IgD-negative memory B cell (primary cell): ENCODE results near the gene AKAIN1. TPM values are rescaled to one million over a fixed set of nuclear protein-coding genes. Genes with fewer than 3 reads are reported as not detected.

Experiments
- H3K27ac Mint-ChIP-seq, 3 donors: one replicate each; pipeline ENCODE4 v1.8.0; 2020 to 2022; ENCODE audit warnings: mild to moderate bottlenecking in 3 of 3, mixed read lengths in 3 of 3, moderate library complexity in 1 of 3
- H3K27me3 Mint-ChIP-seq: one replicate; pipeline ENCODE4 v1.8.0; 2021; ENCODE audit warnings: mixed read lengths
- H3K36me3 Mint-ChIP-seq: one replicate; pipeline ENCODE4 v1.8.0; 2020; ENCODE audit warnings: mild to moderate bottlenecking, mixed read lengths
- H3K4me1 Mint-ChIP-seq, 3 donors: one replicate each; pipeline ENCODE4 v1.8.0; 2020 to 2022; ENCODE audit warnings: mixed read lengths in 3 of 3, mild to moderate bottlenecking in 1 of 3
- H3K4me3 Mint-ChIP-seq, 4 donors: one replicate each; pipeline ENCODE4 v1.8.0; 2020 to 2022; ENCODE audit warnings: mild to moderate bottlenecking in 4 of 4, mixed read lengths in 4 of 4, moderate library complexity in 3 of 4
- H3K9me3 Mint-ChIP-seq, 3 donors: one replicate each; pipeline ENCODE4 v1.8.0; 2020 to 2021; ENCODE audit warnings: mixed read lengths in 3 of 3, mild to moderate bottlenecking in 1 of 3
- polyA plus RNA-seq: library from polyadenylated mRNA; unstranded; fragments of 300-500 nt; fragmentation: Illumina TruSeq; gene quantifications from one replicate; pipeline ENCODE4 v1.2.3, GENCODE V29; 2021

Gene AKAIN1
- not detected for polyA plus RNA-seq

GRCh38 chr18:5197032-5197434 is at the start of gene AKAIN1:
Gene AKAIN1 (minus strand): TSS chr18:5197257. CDS start chr18:5197053, 204 bp downstream.
- Mint-ChIP-seq H3K4me3 (peak within 1 kb of the TSS in 2 of 4 donors; percentile 8 to 77), H3K9me3 (peaks cover 0 to 4% (median 3%) of the 10 kb centered on the region in 3 donors), H3K36me3 (peaks cover 1% of the 10 kb centered on the region), H3K27ac (no peak within 1 kb of the TSS), H3K4me1 (peaks cover 0 to 5% (median 0%) of the 10 kb centered on the region in 3 donors), H3K27me3 (peaks cover 46% of the 10 kb centered on the region)

DNA sequence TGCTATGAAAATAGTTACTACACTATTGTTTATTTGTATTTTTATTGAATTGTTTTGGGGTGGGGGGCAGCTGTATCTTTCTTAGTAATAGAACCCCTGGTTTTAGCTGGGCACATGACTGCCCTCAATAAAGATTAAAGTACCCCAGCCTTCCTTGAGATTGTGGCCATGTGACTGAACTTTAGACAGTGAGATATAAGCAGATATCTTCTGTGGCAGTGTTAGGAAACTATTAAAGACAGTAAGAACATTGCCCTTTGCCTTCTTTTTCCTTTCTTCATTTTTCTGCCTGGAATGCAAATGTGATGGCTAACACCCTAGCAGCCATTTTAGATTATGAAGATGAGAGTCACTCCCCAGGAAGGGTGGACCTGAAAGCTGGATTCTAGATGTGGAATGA is 47.9 kb upstream of the AKAIN1 start:
- Mint-ChIP-seq H3K4me1 (peaks cover 12 to 14% (median 13%) of the 10 kb centered on the region in 3 donors), H3K27ac (peak overlapping the region in 1 of 3 donors; percentile 60), H3K36me3 (peaks cover 13% of the 10 kb centered on the region), H3K9me3 (peaks cover 0 to 5% (median 0%) of the 10 kb centered on the region in 3 donors), H3K4me3 (no peak overlapping the region), H3K27me3 (no peaks in the 10 kb centered on the region)

- Mint-ChIP-seq H3K9me3 (peaks cover 0 to 3% (median 0%) of the 10 kb centered on the region in 3 donors), H3K27me3 (no peaks in the 10 kb centered on the region), H3K27ac (peak overlapping the region in 1 of 3 donors; percentile 90), H3K4me3 (peak overlapping the region in 3 of 4 donors; percentile 54 to 92 (median 73)), H3K4me1 (peaks cover 21 to 30% (median 27%) of the 10 kb centered on the region in 3 donors), H3K36me3 (peaks cover 11% of the 10 kb centered on the region)
These were observed 42.4 kb upstream of the AKAIN1 start for GRCh38 chr18:5239447-5239846.

DNA sequence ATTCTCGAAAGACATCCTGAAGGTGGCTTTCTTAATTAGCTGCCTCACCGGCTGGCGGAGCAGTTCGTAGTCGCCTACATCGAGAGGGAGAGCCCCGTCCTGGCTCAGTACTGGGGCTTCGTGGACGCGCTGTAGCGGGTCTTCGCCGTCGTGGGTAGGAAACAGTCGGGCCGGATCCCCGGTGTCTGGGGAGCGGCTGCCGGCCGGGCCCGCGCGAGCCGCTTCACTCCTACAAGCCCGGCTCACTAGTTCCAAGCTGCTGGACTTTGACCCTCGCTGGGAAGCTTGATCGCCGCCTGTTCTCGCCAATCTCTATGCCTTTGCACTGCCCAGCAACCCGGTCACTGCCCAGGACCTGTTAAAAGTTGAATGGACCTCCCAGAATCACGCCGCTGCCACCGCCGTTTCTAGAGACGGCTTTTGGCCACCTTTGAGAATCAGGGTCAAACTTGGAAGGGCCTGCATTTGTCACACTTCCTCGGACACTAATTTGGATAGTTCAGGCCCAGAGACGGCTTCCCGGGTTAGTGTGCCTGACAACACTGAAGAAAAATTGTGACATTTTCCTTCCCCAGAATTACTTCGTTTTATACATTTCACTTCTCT is 41.4 kb upstream of the AKAIN1 start:
- H3K9me3 Mint-ChIP-seq = peaks cover 0 to 3% (median 0%) of the 10 kb centered on the region in 3 donors
- peak overlapping the region; percentile 90 to 98 (median 96) for H3K27ac Mint-ChIP-seq
- H3K27me3 Mint-ChIP-seq = peaks cover 9% of the 10 kb centered on the region
- peaks cover 11% of the 10 kb centered on the region for H3K36me3 Mint-ChIP-seq
- peak overlapping the region; percentile 92 to 99 (median 96) for H3K4me3 Mint-ChIP-seq
- peaks cover 21 to 30% (median 27%) of the 10 kb centered on the region in 3 donors for H3K4me1 Mint-ChIP-seq

GRCh38 chr18:5237723-5238370 is 40.8 kb upstream of the AKAIN1 start:
- peaks cover 0 to 3% (median 0%) of the 10 kb centered on the region in 3 donors for H3K9me3 Mint-ChIP-seq
- H3K4me1 Mint-ChIP-seq = peaks cover 21 to 30% (median 27%) of the 10 kb centered on the region in 3 donors
- H3K27ac Mint-ChIP-seq = peak overlapping the region; percentile 90 to 98 (median 96)
- peaks cover 9% of the 10 kb centered on the region for H3K27me3 Mint-ChIP-seq
- H3K4me3 Mint-ChIP-seq = peak overlapping the region; percentile 92 to 99 (median 96)
- H3K36me3 Mint-ChIP-seq = peaks cover 8% of the 10 kb centered on the region

GRCh38 chr18:5237083-5237722 is 40.1 kb upstream of the AKAIN1 start:
- Mint-ChIP-seq H3K4me3 (peak overlapping the region; percentile 92 to 99 (median 96)), H3K27me3 (peaks cover 9% of the 10 kb centered on the region), H3K4me1 (peaks cover 21 to 30% (median 27%) of the 10 kb centered on the region in 3 donors), H3K27ac (peak overlapping the region; percentile 90 to 98 (median 96)), H3K9me3 (no peaks in the 10 kb centered on the region), H3K36me3 (peaks cover 8% of the 10 kb centered on the region)

GRCh38 chr18:5214583-5215351 is 17.7 kb upstream of the AKAIN1 start:
- no peaks in the 10 kb centered on the region for H3K36me3 Mint-ChIP-seq
- no peak overlapping the region for H3K4me3 Mint-ChIP-seq
- peaks cover 0 to 2% (median 0%) of the 10 kb centered on the region in 3 donors for H3K4me1 Mint-ChIP-seq
- H3K27me3 Mint-ChIP-seq = peaks cover 10% of the 10 kb centered on the region
- peaks cover 0 to 1% (median 0%) of the 10 kb centered on the region in 3 donors for H3K9me3 Mint-ChIP-seq
- H3K27ac Mint-ChIP-seq = no peak overlapping the region

- Mint-ChIP-seq H3K9me3 (peaks cover 0 to 6% (median 0%) of the 10 kb centered on the region in 3 donors), H3K4me1 (peaks cover 0 to 4% (median 0%) of the 10 kb centered on the region in 3 donors), H3K27ac (no peak overlapping the region), H3K4me3 (no peak overlapping the region), H3K36me3 (peaks cover 2% of the 10 kb centered on the region), H3K27me3 (no peaks in the 10 kb centered on the region)
These were observed 10.6 kb upstream of the AKAIN1 start for GRCh38 chr18:5207471-5208150.

- peaks cover 1% of the 10 kb centered on the region for H3K36me3 Mint-ChIP-seq
- peaks cover 0 to 4% (median 3%) of the 10 kb centered on the region in 3 donors for H3K9me3 Mint-ChIP-seq
- peaks cover 0 to 5% (median 0%) of the 10 kb centered on the region in 3 donors for H3K4me1 Mint-ChIP-seq
- peaks cover 46% of the 10 kb centered on the region for H3K27me3 Mint-ChIP-seq
- no peak overlapping the region for H3K27ac Mint-ChIP-seq
- H3K4me3 Mint-ChIP-seq = no peak overlapping the region
These were observed 1.3 kb upstream of the AKAIN1 start for GRCh38 chr18:5198311-5198710.

DNA sequence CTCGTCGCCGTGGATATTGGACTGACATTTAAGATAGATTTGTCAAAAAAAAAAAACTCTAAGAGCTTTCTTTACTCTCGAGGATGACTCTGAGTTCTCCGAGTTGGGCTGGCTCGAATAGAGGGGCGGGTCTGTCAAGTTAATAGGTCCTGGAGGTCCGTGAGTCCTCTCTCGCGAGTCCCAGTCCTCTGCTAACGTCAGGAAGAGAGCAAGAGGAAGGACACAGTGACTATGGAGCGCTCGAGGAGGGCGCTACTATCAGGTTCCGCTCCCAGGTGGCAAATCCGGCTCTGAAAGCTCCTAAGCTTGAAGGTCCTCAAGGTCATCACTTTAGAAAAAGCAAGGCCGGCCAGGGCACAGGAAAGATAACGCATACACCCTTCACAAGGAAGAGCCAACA is 404 bp upstream of the AKAIN1 start:
- Mint-ChIP-seq H3K36me3 (peaks cover 1% of the 10 kb centered on the region), H3K27ac (no peak overlapping the region), H3K4me1 (peaks cover 0 to 5% (median 0%) of the 10 kb centered on the region in 3 donors), H3K27me3 (peaks cover 46% of the 10 kb centered on the region), H3K4me3 (no peak overlapping the region), H3K9me3 (peaks cover 0 to 4% (median 3%) of the 10 kb centered on the region in 3 donors)

DNA sequence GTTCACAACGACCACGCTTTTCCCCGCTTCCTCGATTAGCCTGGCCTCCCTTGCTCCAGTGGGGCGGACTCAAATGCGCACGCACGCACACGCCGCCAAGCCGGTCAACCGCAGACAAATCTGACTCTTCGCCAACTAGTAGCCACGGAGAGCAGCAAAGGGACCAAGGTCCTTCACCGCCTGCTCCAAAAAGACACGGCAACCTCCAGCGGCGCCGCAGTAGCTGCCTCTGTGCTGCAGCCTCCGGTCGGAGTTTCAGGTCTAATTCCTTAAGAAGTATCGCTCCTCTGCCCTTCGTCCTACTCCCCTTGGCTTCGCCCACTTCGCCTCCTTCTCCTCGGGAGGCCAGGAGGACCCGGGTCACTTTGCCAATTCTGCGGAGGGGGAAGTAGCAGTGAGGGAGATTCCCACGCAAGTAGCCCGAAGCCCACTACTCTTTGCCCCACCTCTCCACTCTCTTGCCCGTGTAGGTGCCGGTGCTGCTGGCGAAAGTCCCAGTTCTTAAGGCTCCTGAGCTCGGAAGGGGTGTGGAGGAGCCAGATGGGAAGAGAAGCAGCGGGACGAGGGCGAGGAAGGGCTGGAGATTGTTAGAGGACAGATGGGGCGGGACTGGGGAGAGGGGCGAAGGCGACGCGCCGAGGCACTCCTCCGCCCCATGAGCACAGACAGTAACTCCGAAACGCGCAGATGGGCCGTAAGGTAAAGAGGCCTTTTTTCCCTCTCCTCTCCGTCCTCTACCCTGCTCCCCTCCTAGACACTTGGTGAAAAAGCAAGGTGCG is 615 bp downstream of the AKAIN1 start:
- H3K27me3 Mint-ChIP-seq = peaks cover 46% of the 10 kb centered on the region
- H3K4me3 Mint-ChIP-seq = no peak overlapping the region
- no peak overlapping the region for H3K27ac Mint-ChIP-seq
- peaks cover 0 to 5% (median 0%) of the 10 kb centered on the region in 3 donors for H3K4me1 Mint-ChIP-seq
- peaks cover 1% of the 10 kb centered on the region for H3K36me3 Mint-ChIP-seq
- H3K9me3 Mint-ChIP-seq = peaks cover 0 to 4% (median 3%) of the 10 kb centered on the region in 3 donors

GRCh38 chr18:5195656-5196055 is 1.4 kb downstream of the AKAIN1 start:
- H3K4me3 Mint-ChIP-seq = no peak overlapping the region
- peaks cover 1% of the 10 kb centered on the region for H3K36me3 Mint-ChIP-seq
- no peak overlapping the region for H3K27ac Mint-ChIP-seq
- peaks cover 0 to 4% (median 3%) of the 10 kb centered on the region in 3 donors for H3K9me3 Mint-ChIP-seq
- peaks cover 0 to 5% (median 0%) of the 10 kb centered on the region in 3 donors for H3K4me1 Mint-ChIP-seq
- H3K27me3 Mint-ChIP-seq = peaks cover 45% of the 10 kb centered on the region

- H3K36me3 Mint-ChIP-seq = no peaks in the 10 kb centered on the region
- peaks cover 0 to 1% (median 0%) of the 10 kb centered on the region in 3 donors for H3K9me3 Mint-ChIP-seq
- H3K27me3 Mint-ChIP-seq = peaks cover 7% of the 10 kb centered on the region
- H3K4me3 Mint-ChIP-seq = no peak overlapping the region
- peaks cover 5 to 6% (median 6%) of the 10 kb centered on the region in 3 donors for H3K4me1 Mint-ChIP-seq
- H3K27ac Mint-ChIP-seq = no peak overlapping the region
These were observed 16.8 kb downstream of the AKAIN1 start for GRCh38 chr18:5180254-5180653.
